HEK293T (cell line): ENCODE data around the gene AXIN1.

ENCODE experiments used
- ARNT ChIP-seq: fragments of 450-650 bp; IDR thresholded peaks from 2 replicates; pipeline ENCODE4 v1.6.1; 2017; ENCODE audit warnings: mild to moderate bottlenecking
- LEF1 ChIP-seq: fragments of 450-650 bp; IDR thresholded peaks from 2 replicates; pipeline ENCODE4 v1.6.1; 2017; ENCODE audit warnings: mild to moderate bottlenecking, borderline replicate concordance

DNA sequence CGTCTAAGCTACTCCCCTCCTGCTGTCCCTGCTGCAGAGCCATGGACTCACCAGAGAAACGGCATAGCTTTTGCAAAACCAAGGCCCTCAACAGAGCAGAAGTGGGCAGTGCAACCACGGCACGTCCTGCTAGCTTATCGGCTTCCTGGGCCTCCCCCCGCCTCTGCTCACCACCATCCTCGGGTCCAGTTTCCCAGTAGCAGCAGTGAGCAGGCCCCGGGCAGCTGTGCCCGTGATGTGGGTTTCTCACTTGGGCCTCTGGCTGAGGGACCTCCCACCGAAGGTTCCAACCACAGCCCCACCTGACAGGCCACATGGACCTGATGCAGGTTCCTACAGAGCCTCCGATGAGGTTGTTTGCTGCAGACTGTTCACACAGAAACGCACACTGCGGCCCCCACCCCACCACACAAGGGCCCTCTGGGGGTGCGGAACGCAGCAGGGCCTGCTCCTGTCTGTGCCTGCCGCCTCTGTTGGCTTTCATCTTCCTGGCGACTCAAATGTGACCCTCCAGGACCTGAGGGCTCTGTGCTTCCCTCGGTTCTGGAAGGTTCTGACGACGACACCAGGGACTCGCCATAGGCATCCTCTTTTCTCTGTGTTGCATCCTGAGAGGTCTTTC lies 44.7 kb downstream of the AXIN1 start:
- TF ChIP-seq ARNT (no peak), LEF1 (no peak)
